HG03439 (cell line): ENCODE data around the gene COG2.
"Not testable (repeated sequence)": the region's sequence is repeated elsewhere in the genome, so short reads cannot be mapped to it uniquely, and the experiment has no call there.

Experiments used
- ATAC-seq: cut with Tn5 transposase; IDR thresholded peaks from one replicate; pipeline ENCODE4 v1.9.1; 2021; ENCODE audit warnings: mild to moderate bottlenecking, moderate library complexity; ENCODE audit not compliant: unreplicated experiment

COG2 gene

DNA sequence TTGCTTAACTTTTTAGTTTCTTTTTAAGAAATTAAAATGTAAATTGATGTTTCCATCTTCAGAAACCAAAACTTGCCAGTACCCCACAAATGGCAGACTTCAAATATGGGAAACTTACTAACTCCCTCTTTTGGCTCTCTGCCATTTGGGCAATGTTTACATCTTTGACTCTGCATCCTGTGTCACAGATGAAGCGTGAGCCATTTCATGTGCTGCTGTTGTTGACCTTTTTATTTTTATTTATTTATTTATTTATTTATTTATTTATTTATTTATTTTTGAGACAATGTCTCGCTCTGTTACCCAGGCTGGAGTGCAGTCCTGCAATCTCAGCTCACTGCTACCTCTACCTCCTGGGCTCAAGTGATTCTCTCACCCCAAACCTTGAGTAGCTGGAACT lies 16.0 kb upstream of the COG2 start:
- ATAC-seq = no peak

DNA sequence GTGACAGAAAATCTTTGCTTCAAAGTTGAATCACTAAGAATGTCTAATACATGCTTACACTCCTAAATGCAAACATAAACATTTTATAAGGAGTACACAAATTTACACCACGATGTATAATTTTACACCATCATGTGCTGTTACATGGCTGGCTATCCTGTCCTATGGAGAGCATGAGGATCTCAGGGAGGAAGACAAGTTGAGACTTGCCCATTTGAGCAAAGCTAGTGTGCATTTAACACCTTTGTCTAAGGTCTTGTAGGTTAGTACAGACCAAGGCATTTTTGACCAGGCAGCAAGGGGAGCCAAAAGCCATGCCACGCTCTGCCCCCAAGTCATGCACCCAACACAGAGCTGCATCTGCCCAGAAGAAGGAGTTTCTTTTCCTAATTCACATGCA lies 14.5 kb upstream of the COG2 start:
- no peak for ATAC-seq

DNA sequence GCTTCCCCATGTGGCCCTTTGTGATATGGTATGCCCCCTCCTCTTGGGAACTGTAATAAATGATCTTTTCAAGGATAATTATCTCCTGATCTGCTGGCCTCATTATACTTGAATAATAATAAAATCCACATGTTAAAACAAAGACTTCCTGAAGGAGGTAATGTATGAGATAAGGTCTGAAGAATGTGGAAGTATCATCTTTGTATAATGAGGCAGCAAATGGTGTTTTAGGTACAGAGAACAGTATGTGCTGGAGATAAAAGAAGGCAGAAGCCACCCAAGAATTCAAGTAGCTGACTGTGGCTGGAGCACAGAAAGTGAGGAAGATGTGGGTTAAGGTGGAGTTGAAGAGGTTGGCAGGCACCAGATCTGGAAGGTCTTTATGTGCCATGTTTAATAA lies 12.8 kb upstream of the COG2 start:
- ATAC-seq = no peak

DNA sequence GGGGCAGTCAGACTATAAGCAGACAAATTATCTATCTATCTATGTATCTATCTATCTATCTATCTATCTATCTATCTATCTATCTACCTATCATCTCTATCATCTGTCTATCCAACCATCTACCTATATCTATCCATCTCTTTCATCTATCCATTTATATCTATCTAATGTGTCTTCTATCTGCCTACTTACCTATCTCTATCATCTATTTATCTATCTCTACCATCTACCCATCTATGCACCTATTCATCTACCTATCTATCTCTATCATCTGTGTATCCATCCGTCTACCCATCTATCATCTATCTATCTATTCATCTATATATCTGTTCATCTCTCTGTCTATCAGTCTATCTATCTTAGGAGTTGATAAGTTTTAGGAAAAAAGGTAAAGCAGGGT lies 10.8 kb upstream of the COG2 start:
- ATAC-seq = no peak

DNA sequence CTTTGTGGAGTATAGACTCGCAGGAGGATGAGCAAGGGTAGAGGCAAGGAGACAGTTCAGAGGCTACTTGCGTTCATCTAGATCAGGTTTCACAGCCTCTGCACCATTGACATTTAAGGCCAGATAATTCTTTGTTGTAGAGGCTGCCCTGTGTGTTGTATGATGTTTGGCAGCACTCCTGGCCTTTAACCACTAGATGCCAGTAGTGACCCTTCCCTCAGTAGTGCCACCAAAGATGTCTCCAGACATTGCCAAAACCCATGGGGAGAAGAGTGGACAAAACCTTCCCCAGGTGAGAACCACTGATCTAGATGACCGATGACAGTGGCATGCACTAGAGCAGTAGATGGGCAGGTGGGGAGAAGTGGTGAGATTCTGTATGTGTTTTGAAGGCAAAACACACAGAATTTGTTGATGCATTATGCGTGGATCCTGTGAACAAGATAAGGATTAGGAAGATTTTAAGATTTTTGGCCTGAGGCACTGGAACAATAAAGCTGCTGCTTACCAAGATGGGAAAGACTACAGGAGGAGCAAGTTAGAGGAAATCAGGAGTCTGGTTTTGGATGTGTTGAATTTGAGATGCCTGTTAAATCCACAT lies 9.9 kb upstream of the COG2 start:
- no peak for ATAC-seq

DNA sequence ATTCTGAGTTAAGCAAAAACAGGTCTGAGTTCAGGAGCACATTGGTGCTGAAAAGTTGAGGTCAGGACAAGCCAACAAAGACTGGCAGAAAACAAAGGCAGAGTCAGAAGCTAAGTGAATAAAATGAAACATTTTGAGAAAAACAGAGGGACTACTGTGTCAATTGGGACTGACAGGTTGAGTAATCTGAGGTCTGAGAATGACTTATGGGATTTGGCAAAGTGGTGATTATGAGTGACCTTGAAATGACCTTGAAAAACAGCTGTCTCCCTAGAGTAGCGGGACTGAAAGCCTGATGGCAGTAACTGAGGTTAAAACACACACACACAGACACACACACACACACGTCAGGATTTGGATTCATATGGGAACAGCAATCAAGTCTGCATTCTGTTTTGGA lies 8.8 kb upstream of the COG2 start:
- ATAC-seq = no peak

DNA sequence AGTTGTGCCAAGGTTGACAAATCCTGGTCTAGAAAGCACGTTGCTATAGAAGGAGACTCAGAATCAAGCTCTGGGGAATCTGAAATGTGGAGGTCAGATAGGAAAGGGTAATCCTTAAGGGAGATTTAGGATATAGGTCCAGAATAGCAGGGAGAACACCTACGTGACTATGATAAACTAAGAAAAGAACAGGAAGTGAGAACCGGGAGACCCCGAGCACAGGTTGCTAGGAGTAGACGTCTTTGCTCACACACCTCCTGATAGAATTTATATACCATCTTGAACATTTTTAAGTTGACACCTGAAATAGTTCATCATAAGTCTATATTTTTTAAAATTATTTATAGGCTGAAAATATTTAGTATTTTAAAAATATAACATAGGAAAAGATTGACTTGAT lies 7.9 kb upstream of the COG2 start:
- ATAC-seq = no peak

DNA sequence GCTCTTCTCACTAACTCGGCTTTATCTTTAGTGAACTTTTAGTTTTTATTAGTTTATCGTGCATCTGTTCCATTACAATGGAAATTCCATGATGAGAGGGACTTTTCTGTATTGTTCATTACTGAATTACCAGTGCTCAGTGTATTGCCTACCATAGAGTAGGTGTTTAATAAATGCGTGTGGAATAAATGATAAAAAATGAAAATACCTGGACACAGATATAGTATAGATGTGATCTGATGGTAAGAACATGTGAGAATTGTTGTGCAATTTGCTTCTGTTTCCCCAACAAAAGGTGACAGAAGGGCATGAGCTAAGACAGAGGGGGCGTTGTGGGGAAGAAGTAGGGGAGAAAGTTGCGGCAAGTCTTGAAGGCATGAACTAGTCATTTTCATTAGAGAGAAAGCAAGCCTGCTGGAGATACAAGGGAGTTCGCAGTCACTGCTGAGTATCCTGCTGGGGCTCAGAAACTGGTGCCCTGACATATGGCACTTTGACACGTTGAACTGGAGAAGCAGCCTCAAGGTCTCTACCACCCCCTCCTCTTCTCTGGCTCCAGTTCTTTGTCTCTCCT lies 5.6 kb upstream of the COG2 start:
- ATAC-seq = no peak

DNA sequence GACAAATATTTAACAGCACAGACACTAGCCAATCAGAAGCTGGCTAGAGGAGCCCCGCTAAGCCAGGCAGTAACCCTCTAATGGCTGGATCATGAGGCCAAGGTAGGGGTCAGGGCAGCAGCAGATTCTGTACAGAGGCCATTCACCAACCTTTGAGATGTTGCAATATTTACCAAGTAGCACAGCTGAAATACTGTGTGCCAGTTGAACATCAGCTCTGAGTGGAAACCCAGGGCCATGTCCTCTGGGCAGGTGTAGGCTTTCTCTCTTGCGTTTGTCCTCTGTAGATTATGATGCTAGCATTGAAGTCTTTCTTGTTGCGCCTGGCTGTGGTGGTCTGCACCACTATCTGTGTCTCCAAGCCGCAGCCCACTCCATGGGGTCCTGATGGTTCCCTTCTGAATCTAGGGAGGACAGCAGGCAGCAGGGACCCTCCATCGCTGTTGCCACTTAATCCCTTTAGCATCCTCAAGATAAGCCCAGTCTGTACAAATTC lies 2.5 kb upstream of the COG2 start:
- ATAC-seq = no peak

DNA sequence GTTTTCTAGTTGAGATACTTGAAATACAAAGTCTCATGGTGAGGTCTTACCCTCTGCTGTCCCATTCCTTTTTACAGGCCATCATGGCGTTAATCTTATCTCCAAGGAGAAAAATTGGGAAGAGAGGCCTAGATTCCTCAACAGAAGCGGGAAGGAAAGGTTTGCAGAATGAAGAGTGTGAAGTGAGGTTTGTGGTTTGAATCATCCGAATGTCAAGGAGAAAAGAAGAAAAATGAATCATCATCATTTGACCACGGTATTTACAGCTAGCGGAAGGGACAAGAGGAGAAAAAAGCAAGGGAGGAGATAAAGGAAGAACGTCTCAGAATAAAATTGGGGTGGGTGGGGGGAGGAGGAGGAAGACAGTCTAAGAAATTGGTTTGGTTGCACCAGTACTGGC lies 935 bp upstream of the COG2 start:
- no peak for ATAC-seq

DNA sequence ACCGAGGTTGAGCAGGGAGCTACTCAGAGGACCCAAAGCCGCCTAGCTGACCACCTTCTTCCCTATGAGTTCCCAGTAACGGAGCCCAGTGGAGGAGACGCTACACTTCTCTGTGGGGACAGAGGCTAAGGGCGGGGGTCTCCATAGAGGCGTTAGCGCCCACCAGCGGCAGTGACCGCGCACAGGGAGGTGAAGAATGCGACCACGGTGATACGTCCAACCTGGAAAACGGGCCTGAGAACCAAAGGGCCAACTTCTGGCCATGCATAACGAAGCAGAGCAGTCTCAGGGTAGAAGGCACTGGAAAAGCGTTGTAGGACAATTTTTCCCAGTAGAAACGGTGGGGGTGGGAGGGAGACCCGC lies 400 bp upstream of the COG2 start:
- no peak for ATAC-seq

DNA sequence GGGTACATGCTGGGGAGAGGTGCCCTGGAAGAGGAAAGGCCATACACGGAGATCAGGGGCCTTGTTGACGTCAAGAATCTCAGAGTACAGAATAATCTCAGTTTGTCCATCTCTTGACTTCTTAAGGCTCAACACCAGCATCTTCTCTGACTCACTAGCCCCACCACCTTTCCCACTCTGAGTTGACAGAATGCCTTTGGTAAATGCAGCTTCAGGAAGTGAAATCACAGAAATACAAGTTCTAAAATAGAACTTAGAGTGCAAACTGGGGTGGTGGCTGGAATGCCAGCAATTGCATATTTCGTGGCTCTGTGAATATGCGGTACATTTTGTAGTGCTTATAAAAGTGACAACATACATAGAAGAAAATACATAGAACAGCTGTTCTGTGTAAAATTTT lies 1.6 kb downstream of the COG2 start:
- ATAC-seq = no peak

DNA sequence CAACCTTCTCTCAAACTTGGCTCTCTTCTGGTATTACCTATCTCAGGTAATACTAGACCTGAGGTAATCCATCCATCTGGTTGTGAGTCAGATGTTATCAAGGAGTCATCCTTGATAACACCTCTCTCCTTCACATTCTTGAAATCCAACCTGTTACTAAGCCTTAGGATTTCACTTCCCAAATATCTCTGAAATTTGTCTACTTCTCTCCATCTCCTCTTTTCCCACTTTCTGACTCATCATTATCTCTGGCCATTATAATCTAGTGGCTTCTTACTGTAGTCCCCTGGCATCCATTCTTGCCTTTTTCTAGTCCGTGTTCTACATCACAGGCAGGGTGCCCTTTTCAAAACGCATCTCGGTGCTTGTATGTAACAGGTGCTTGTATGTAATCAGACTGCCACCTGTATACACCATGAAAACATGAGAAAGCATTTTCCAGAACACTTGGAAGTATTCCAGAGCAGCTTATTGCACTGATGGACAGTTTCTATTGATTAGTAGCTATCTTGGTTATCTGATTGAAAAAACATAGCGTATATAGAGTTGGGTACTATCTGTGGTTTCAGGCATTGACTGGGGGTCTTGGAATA lies 4.5 kb downstream of the COG2 start:
- no peak for ATAC-seq

DNA sequence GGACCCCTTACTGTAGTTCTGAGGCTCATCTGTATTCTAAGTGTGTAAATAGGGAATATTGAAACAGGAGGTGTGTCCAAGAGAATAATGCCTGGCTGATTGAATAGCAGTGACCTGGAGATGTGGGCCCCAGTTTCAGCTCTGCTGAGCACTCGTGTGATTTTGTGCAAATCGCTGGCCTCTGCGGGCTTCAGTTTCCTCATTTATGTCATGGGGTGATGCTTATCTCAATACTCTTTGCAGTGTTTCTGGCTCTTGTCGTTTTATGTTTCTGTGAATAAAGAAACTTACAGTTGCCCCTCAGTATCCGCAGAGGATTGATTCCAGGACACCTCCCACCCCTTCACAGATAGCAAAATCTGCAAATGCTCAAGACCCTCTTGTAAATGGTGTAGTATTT lies 5.0 kb downstream of the COG2 start:
- ATAC-seq = no peak

DNA sequence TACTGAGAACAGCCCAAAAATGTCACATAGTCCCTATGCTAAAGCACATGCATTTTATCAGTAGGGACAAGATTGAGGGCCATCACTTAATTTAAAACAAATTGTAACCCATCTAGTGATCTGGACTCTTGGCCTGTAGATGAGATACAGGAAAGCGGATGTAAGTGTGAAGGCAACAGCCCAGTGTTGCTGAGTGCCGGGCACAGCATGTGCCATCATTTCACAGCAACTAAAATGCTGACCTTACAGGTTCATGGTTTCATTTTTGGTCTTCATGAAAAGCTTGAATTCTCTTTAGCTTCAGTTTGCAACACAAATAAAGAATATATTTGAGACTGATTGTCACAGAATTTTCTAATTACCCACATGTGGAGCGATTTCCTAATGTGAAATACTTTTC lies 5.8 kb downstream of the COG2 start:
- ATAC-seq = no peak

DNA sequence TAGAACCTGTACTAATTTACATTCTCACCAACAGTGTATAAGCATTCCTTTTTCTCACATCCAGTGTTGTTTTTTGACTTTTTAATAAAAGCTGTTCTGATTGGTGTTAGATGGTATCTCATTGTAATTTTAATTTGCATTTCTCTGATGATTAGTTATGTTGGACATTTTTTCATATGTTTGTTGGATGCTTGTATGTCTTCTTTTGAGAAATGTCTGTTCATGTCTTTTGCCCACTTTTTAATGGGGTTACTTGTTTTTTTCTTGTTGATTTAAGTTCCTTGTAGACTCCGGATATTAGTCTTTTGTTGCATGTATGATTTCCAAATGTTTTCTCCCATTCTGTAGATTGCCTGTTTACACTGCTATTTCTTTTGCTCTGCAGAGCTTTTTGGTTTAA lies 8.0 kb downstream of the COG2 start:
- ATAC-seq = no peak

DNA sequence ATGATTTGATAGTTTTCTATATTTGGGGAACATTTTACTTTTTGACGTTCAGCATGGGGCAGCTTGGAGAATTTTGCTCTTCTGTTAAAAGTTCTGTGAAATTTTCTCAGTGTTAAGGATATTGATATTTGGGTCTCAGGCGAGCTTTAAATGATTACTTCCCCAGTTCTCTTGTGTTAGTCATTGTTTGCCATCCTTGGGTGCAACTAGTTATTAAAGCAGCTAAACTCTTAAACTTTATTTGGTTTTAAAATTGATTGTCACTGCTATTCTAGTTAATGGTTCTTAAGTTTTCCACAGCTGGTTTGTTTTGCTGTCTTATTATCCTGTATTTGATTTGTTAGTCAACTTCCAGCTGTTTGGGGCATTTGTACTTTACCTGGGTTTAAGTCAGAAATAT lies 9.0 kb downstream of the COG2 start:
- ATAC-seq = no peak

DNA sequence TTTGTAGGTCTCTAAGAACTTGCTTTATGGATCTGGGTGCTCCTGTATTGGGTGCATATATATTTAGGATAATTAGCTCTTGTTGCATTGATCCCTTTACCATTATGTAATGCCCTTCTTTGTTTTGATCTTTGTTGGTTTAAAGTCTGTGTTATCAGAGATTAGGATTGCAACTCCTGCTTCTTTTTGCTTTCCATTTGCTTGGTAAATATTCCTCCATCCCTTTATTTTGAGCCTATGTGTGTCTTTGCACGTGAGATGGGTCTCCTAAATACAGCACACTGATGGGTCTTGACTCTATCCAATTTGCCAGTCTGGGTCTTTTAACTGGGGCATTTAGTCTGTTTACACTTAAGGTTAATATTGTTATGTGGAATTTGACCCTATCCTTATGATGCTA lies 14.4 kb downstream of the COG2 start:
- not testable (repeated sequence) for ATAC-seq

DNA sequence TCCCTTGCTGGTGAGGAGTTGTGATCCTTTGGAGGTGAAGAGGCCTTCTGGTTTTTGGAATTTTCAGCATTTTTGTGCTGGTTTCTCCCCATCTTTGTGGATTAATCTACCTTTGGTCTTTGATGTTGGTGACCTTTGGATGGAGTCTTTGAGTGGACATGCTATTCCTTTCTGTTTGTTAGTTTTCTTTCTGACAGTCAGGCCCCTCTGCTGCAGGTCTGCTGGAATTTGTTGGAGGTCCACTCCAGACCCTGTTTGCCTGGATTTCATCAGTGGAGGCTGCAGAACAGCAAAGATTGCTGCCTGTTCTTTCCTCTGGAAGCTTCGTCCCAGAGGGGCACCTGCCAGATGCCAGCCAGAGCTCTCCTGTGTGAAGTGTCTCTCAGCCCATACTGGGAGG lies 15.8 kb downstream of the COG2 start:
- not testable (repeated sequence) for ATAC-seq

DNA sequence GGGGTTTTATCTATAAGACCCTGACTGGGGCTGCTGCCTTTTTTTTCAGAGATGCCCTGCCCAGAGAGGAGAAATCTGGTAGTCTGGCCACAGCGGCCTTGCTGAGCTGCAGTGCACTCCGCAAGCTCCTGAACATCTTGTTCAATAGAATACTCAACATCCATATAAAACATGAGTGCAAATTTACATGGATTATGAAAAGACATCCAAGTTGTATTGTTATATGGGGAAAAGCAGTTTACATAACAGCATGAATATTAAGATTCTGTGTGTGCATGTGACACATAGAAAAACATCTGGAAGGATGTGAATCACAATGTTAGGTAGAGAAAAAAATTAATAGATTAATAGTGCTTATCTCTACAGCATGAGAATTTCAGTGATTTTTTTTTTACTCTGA lies 16.4 kb downstream of the COG2 start:
- ATAC-seq = no peak

DNA sequence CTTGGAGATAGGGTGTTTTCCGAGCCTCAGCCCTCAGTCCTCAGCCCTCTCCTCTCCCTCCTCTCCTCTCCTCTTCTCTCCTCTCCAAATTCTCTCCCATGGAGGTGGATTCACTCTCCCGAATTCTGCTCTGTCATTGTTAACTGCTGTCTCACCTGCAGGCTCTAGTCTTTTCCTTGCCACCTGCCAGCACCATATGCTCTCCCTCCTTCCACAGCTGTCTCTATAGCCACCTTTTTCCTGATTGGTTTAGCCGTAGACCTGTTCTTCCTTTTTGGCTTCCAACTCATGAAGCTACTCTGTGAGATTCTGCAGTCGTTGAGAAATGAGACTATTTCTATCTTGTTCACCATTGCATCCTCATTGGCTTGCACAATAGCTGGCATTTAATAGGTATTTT lies 19.7 kb downstream of the COG2 start:
- no peak for ATAC-seq

DNA sequence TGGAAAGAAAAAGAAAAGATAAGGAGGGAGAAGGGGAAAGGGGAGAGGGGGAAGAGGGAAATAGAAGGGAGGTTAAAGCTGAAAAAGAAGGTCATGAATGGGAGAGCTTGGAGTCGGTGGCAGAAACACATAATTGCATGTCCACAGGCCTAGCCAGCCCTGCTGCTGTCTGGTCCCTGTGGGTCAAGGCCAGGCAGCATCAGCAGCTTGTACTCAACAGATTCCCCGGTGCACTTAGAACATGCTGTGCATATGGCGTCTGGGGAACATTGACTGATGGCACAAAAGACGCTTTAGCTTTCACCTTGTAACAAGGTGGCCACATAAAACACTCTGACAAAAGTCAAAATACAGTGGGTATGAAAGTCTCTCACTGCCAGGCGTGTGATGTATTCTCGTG lies 25.9 kb downstream of the COG2 start:
- no peak for ATAC-seq

DNA sequence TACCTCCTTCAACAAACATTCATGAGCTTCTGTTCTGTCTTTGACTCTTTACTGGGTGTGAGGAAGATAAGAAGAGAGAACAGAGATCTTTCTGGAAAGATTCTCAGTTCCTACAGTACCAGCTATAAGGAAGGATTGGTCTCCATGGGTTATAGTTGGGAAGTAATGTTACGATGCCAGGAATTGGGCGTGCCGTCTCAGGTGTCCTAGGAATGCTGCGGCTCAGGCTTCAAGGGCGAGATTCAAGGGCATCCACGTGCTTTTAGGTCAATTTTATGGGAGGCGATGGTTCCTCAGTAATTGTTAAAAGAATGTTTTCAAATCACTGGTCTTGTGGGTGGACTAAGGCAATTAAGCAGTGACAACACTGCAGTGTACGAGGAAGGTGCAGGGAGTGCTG lies 27.3 kb downstream of the COG2 start:
- ATAC-seq = no peak
